GM19328 (cell line): ENCODE data around the gene AK9.

ENCODE experiments used
- ATAC-seq: cut with Tn5 transposase; IDR thresholded peaks from one replicate; pipeline ENCODE4 v1.9.1; 2021; ENCODE audit warnings: mild to moderate bottlenecking, moderate library complexity; ENCODE audit not compliant: unreplicated experiment

Gene AK9

DNA sequence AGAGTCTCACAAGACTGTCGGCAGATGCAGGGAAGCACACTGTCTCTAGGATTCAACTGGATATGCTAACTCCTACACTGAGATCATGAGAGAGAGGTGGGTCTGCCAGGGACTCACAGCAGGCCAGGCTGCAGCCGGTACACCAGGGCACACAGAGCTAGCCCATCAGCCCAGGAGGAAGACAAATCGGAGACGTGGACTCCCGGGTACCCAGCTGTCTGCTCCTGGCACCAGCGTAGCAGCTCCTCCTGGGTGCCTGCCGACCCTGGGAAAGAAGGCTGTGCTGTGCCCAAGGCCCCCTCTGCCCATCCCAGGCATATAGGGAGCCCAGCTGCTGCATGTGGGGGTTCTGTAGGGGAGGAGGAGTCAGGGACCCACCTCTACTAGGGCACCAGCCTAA lies 242.4 kb downstream of the AK9 start:
- no peak for ATAC-seq

GRCh38 chr6:109447878-109448555 lies 243.0 kb downstream of the AK9 start:
- no peak for ATAC-seq

- no peak for ATAC-seq
Measured at GRCh38 chr6:109447087-109447486, 243.9 kb downstream of the AK9 start.

DNA sequence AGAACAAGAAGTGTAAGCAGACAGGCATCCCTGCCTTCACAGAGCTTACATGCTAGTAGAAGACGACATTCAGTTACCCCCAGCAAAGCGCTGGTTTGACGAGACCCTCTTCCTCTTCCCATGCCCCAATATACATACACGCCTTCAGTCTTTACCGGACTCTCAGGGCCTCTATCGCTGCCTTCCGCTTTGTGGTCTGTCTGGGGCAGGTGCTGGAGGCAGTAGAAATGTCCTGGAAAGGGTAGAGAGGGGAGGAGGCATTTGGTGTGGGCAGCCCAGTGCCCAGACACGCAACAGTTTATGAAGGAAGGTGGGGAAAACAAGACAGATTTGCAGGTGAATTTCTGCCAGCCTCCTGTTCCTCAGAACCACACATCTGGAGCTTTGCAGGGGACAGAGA lies 244.5 kb downstream of the AK9 start:
- no peak for ATAC-seq

DNA sequence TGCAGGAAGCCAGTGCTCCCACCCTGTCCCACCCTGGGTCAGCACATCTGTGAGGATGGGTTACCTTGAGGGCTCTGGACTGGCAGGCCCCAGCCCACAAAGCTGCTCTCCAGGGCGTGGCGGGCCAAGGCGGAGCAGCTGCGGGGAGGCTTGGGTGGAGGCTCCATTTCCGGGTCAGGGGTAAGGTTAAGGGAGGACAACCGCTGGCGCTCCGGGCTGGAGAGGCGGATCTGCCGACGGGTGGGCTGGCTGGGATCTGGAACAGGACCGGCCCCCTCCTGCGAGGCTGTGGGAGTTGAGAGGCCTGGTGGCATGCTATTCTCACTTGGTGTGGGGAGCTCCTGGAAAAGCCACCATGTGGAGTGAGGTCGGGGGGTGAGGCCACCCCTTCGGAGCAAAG lies 244.9 kb downstream of the AK9 start:
- no peak for ATAC-seq

- ATAC-seq, result no peak
Measured at GRCh38 chr6:109445382-109445781, 245.6 kb downstream of the AK9 start.

DNA sequence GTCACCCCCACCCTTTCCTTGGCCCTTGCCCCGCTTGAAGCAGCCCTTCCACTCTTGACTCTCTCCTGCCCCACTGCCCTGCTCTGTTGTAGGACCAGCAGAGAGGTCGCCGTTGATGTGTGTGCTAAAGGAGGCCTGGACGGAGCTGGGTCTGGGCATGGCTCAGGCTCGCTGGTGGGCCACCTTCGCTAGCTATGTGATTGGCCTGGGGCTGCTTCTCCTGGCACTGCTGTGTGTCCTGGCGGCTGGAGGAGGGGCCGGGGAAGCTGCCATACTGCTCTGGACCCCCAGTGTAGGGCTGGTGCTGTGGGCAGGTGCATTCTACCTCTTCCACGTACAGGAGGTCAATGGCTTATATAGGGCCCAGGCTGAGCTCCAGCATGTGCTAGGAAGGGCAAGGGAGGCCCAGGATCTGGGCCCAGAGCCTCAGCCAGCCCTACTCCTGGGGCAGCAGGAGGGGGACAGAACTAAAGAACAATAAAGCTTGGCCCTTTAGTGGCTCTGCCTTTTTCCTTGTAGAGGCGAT lies 247.5 kb downstream of the AK9 start:
- ATAC-seq, result no peak
